ENCODE data around the gene MMD. TPM values are rescaled to one million over a fixed set of nuclear protein-coding genes. Genes with fewer than 3 reads are reported as not detected.
A peak's percentile ranks its signal among the peaks of the same experiment; 100 is the strongest.

MMD gene
- total and polyA plus RNA-seq, 2 of the 13 experiments (the other 11 are each of a cell fraction or from before 2014, with no cell fraction given): 121 to 225 TPM

DNA sequence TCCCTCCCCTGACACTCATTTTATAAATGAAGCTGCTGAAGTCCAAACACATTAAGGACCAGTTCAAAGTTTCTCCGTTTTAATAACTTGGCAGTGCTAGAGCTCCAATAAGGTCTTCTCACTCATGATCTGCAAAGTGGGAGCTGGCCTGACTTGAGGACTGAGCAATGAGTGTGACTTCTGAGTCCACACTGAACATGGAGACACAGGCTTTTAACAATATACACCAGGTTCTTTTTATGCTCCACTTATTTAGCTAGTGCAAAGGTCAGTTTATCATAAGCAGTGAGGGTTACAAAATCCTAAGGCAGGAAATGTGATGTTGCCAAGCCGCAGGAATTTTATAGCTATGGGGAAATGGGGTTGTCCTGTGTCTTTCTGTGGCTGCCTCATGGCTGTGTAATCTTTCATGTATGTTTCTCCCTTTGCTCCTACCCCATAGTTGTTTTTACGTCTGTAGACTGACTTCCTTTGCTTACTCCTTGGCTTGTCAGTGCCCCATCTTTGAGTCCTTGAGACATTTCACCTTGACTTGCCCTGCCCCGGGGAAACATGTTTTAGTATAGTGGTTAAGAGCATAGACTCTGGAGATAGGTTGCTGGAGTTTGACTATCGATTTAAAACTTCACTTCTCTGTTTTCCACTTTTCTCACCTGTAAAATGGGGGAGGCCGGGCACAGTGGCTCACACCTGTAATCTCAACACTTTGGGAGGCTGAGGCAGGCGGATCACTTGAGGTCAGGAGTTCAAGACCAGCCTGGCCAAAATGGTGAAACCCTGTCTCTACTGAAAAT is 12.2 kb upstream of the MMD start (continued):
- TF ChIP-seq, protein P1, sequence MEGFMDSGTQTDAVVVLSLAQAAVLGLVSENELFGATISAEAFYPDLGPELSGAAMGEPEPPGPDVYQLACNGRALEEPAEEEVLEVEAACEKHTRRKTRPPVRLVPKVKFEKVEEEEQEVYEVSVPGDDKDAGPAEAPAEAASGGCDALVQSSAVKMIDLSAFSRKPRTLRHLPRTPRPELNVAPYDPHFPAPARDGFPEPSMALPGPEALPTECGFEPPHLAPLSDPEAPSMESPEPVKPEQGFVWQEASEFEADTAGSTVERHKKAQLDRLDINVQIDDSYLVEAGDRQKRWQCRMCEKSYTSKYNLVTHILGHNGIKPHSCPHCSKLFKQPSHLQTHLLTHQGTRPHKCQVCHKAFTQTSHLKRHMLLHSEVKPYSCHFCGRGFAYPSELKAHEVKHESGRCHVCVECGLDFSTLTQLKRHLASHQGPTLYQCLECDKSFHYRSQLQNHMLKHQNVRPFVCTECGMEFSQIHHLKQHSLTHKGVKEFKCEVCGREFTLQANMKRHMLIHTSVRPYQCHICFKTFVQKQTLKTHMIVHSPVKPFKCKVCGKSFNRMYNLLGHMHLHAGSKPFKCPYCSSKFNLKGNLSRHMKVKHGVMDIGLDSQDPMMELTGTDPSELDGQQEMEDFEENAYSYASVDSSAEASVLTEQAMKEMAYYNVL (CRISPR knock-in tag; IDR thresholded peaks at IDR 0.05; ENCODE audit: borderline replicate concordance): peak; percentile 34; the same call in 1 of the 2 replicates
- TF ChIP-seq KMT2A (CRISPR knock-in tag; IDR thresholded peaks at IDR 0.05) (peak; percentile 28; the same call in 1 of the 2 replicates), RFX3 (CRISPR knock-in tag; IDR thresholded peaks at IDR 0.05) (no peak), ESRRA (CRISPR knock-in tag; IDR thresholded peaks at IDR 0.05; ENCODE audit: low read depth) (0 out of 2 replicates have a peak, but pooled peaks have one; percentile 64), HMG20A (CRISPR knock-in tag; IDR thresholded peaks at IDR 0.05; ENCODE audit: borderline replicate concordance) (peak; percentile 80), TBX3 (IDR thresholded peaks at IDR 0.05; ENCODE audit: borderline replicate concordance) (no peak; the same call in 1 of the 2 replicates), ZNF335 (CRISPR knock-in tag; IDR thresholded peaks at IDR 0.05) (peak; percentile 74; the same call in 1 of the 2 replicates), MED8 (CRISPR knock-in tag; IDR thresholded peaks at IDR 0.05; ENCODE audit: insufficient replicate concordance) (peak; percentile 51), SNAI1 (CRISPR knock-in tag; IDR thresholded peaks at IDR 0.05; ENCODE audit: borderline replicate concordance) (no peak), MBNL3 (CRISPR knock-in tag; conservative IDR thresholded peaks at IDR 0.05) (no peak), ELF4 (CRISPR knock-in tag; IDR thresholded peaks at IDR 0.05; ENCODE audit: borderline replicate concordance) (no peak), EZH2 (conservative IDR thresholded peaks at IDR 0.05; ENCODE audit: low read depth, low read length) (no peak), PRPF4 (IDR thresholded peaks at IDR 0.05; ENCODE audit: low read depth, low read length, poor library complexity, severe bottlenecking) (no peak), ZNF737 (CRISPR knock-in tag; IDR thresholded peaks at IDR 0.05; ENCODE audit: borderline replicate concordance) (no peak), NFE2L1 (CRISPR knock-in tag; IDR thresholded peaks at IDR 0.05; ENCODE audit: borderline replicate concordance) (no peak), MAFF (IDR thresholded peaks at IDR 0.05; ENCODE audit: low read depth, low read length) (no peak)
- TF ChIP-seq, protein P2, sequence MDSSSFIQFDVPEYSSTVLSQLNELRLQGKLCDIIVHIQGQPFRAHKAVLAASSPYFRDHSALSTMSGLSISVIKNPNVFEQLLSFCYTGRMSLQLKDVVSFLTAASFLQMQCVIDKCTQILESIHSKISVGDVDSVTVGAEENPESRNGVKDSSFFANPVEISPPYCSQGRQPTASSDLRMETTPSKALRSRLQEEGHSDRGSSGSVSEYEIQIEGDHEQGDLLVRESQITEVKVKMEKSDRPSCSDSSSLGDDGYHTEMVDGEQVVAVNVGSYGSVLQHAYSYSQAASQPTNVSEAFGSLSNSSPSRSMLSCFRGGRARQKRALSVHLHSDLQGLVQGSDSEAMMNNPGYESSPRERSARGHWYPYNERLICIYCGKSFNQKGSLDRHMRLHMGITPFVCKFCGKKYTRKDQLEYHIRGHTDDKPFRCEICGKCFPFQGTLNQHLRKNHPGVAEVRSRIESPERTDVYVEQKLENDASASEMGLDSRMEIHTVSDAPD (CRISPR knock-in tag; IDR thresholded peaks at IDR 0.05): no peak
- TF ChIP-seq, protein P3, sequence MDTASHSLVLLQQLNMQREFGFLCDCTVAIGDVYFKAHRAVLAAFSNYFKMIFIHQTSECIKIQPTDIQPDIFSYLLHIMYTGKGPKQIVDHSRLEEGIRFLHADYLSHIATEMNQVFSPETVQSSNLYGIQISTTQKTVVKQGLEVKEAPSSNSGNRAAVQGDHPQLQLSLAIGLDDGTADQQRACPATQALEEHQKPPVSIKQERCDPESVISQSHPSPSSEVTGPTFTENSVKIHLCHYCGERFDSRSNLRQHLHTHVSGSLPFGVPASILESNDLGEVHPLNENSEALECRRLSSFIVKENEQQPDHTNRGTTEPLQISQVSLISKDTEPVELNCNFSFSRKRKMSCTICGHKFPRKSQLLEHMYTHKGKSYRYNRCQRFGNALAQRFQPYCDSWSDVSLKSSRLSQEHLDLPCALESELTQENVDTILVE (CRISPR knock-in tag; IDR thresholded peaks at IDR 0.05): no peak; the same call in none of the 2 replicates
- TF ChIP-seq, protein P4, sequence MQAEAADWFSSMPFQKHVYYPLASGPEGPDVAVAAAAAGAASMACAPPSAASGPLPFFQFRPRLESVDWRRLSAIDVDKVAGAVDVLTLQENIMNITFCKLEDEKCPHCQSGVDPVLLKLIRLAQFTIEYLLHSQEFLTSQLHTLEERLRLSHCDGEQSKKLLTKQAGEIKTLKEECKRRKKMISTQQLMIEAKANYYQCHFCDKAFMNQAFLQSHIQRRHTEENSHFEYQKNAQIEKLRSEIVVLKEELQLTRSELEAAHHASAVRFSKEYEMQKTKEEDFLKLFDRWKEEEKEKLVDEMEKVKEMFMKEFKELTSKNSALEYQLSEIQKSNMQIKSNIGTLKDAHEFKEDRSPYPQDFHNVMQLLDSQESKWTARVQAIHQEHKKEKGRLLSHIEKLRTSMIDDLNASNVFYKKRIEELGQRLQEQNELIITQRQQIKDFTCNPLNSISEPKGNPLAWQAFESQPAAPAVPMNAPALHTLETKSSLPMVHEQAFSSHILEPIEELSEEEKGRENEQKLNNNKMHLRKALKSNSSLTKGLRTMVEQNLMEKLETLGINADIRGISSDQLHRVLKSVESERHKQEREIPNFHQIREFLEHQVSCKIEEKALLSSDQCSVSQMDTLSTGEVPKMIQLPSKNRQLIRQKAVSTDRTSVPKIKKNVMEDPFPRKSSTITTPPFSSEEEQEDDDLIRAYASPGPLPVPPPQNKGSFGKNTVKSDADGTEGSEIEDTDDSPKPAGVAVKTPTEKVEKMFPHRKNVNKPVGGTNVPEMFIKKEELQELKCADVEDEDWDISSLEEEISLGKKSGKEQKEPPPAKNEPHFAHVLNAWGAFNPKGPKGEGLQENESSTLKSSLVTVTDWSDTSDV (CRISPR knock-in tag; IDR thresholded peaks at IDR 0.05): no peak
- TF ChIP-seq, protein P5, sequence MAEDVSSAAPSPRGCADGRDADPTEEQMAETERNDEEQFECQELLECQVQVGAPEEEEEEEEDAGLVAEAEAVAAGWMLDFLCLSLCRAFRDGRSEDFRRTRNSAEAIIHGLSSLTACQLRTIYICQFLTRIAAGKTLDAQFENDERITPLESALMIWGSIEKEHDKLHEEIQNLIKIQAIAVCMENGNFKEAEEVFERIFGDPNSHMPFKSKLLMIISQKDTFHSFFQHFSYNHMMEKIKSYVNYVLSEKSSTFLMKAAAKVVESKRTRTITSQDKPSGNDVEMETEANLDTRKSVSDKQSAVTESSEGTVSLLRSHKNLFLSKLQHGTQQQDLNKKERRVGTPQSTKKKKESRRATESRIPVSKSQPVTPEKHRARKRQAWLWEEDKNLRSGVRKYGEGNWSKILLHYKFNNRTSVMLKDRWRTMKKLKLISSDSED (CRISPR knock-in tag; IDR thresholded peaks at IDR 0.05): no peak
